MM.1S (cell line): ENCODE measurements around the gene NINJ2.

ENCODE experiments used
- CTCF ChIP-seq: fragments of 300-600 bp; sonication (generic); IDR thresholded peaks from 2 replicates; pipeline ENCODE4 v1.5.1; 2016; ENCODE audit warnings: antibody characterized with exemption, low read length, mixed read lengths
- EZH2 ChIP-seq: fragments of 300-600 bp; sonication (generic); optimal IDR thresholded peaks from 2 replicates; pipeline ENCODE3; 2017; ENCODE audit warnings: low read depth, mild to moderate bottlenecking, antibody characterized with exemption, low read length, mixed read lengths
- EZH2phosphoT487 ChIP-seq: fragments of 300-600 bp; sonication (generic); IDR thresholded peaks from 2 replicates; pipeline ENCODE4 v1.6.1; 2018; ENCODE audit warnings: antibody characterized with exemption, low read length

GRCh38 chr12:531951-532585 is 131.2 kb downstream of the NINJ2 start:
- TF ChIP-seq CTCF: no peak
- no peak for TF ChIP-seq EZH2
- no peak for TF ChIP-seq EZH2phosphoT487
